ENCODE results near the gene KLHL29. TPM values are rescaled to one million over a fixed set of nuclear protein-coding genes. Genes with fewer than 3 reads are reported as not detected.

Gene KLHL29
- total and polyA plus RNA-seq, 2 experiments from 2014 or later = 1.9 to 6.4 TPM

DNA sequence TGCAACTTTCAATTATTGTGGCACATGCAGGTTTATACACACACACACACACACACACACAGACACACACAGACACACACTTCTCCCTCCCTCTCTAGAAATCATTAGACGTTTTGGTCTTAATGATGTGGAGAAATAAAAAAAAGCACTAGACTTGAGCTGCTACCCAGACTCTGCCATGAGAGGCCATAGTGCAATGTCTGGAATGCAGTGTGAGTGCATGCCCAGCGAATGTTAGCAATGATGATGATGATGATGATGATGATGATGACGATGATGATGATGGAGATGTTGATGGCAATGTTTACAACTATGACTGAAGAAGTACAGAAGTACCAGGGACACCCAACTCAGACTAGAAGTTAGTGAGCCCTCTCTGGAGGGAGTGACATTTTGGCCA is 23.8 kb upstream of the KLHL29 start:
- Histone ChIP-seq H3K36me3 (ENCODE audit: low read depth) (no peaks in the 10 kb centered on the region), H3K4me1 (ENCODE audit: insufficient read depth) (no peaks in the 10 kb centered on the region), H3K79me2 (ENCODE audit: insufficient read depth) (no peaks in the 10 kb centered on the region), H3K4me3 (no peak overlapping the region), H3K9me3 (ENCODE audit: low read depth) (no peaks in the 10 kb centered on the region), H3K9ac (no peak overlapping the region), H3K4me2 (ENCODE audit: unreplicated experiment) (no peak overlapping the region), H3K9me2 (ENCODE audit: insufficient read depth) (no peaks in the 10 kb centered on the region), H2AFZ (no peak overlapping the region), H3F3A (ENCODE audit: insufficient read depth) (no peaks in the 10 kb centered on the region), H3K27ac (no peak overlapping the region), H4K20me1 (ENCODE audit: insufficient read depth) (no peaks in the 10 kb centered on the region), H3K27me3 (replicated peaks; ENCODE audit: insufficient read depth) (no peaks in the 10 kb centered on the region)
- TF ChIP-seq EZH2phosphoT487 (IDR thresholded peaks at IDR 0.05; ENCODE audit: insufficient read depth, low read depth) (no peak), EZH2 (IDR thresholded peaks at IDR 0.05; ENCODE audit: insufficient read depth, poor library complexity, severe bottlenecking) (no peak)
- in situ Hi-C loops (cut with MboI) = no loop called here
- DNase-seq = no peak
- 67 to 79% methylated on average over 3 of the region's 3 CpGs for WGBS, 2 experiments (ENCODE audit: low coverage in 1 of 2, low lambda C conversion rate in 2 of 2, missing lambda C conversion rate in 2 of 2)

GRCh38 chr2:23363268-23363667 is 21.7 kb upstream of the KLHL29 start:
- in situ Hi-C loops (cut with MboI) = no loop called here

GRCh38 chr2:23363831-23364230 is 21.1 kb upstream of the KLHL29 start:
- H4K20me1 ChIP-seq (ENCODE audit: insufficient read depth) = no peaks in the 10 kb centered on the region
- no peaks in the 10 kb centered on the region for H3K36me3 ChIP-seq (ENCODE audit: low read depth)
- no peaks in the 10 kb centered on the region for H3K79me2 ChIP-seq (ENCODE audit: insufficient read depth)
- H3K4me1 ChIP-seq (ENCODE audit: insufficient read depth) = peaks cover 12% of the 10 kb centered on the region
- 26 to 33% methylated on average over 1 of the region's 1 CpG for WGBS, 2 experiments (ENCODE audit: low coverage in 1 of 2, low lambda C conversion rate in 2 of 2, missing lambda C conversion rate in 2 of 2)
- 0 out of 2 replicates have a peak, but pooled peaks cover 8% of the 10 kb centered on the region for H3F3A ChIP-seq (ENCODE audit: insufficient read depth)
- H3K4me2 ChIP-seq (ENCODE audit: unreplicated experiment) = no peak overlapping the region
- H3K4me3 ChIP-seq = no peak overlapping the region
- H3K27ac ChIP-seq = no peak overlapping the region
- DNase-seq = peak; percentile 10
- H3K9me2 ChIP-seq (ENCODE audit: insufficient read depth) = no peaks in the 10 kb centered on the region
- in situ Hi-C loops (cut with MboI) = no loop called here
- no peaks in the 10 kb centered on the region for H3K9me3 ChIP-seq (ENCODE audit: low read depth)
- H2AFZ ChIP-seq = no peak overlapping the region
- no peaks in the 10 kb centered on the region for H3K27me3 ChIP-seq (replicated peaks; ENCODE audit: insufficient read depth)
- no peak overlapping the region for H3K9ac ChIP-seq
- TF ChIP-seq EZH2phosphoT487 (IDR thresholded peaks at IDR 0.05; ENCODE audit: insufficient read depth, low read depth) (no peak), EZH2 (IDR thresholded peaks at IDR 0.05; ENCODE audit: insufficient read depth, poor library complexity, severe bottlenecking) (no peak)

More at GRCh38 chr2:23363268-23363667, 21.7 kb upstream of the KLHL29 start:
- Histone ChIP-seq H3K9me3 (ENCODE audit: low read depth) (no peaks in the 10 kb centered on the region), H3K9ac (no peak overlapping the region), H3F3A (ENCODE audit: insufficient read depth) (0 out of 2 replicates have a peak, but pooled peaks cover 8% of the 10 kb centered on the region), H3K4me2 (ENCODE audit: unreplicated experiment) (no peak overlapping the region), H4K20me1 (ENCODE audit: insufficient read depth) (no peaks in the 10 kb centered on the region), H3K36me3 (ENCODE audit: low read depth) (no peaks in the 10 kb centered on the region), H3K27ac (no peak overlapping the region), H3K4me1 (ENCODE audit: insufficient read depth) (peaks cover 11% of the 10 kb centered on the region), H3K27me3 (replicated peaks; ENCODE audit: insufficient read depth) (no peaks in the 10 kb centered on the region), H3K4me3 (no peak overlapping the region), H2AFZ (no peak overlapping the region), H3K79me2 (ENCODE audit: insufficient read depth) (no peaks in the 10 kb centered on the region), H3K9me2 (ENCODE audit: insufficient read depth) (no peaks in the 10 kb centered on the region)
- TF ChIP-seq EZH2 (IDR thresholded peaks at IDR 0.05; ENCODE audit: insufficient read depth, poor library complexity, severe bottlenecking) = no peak
- no peak for TF ChIP-seq EZH2phosphoT487 (IDR thresholded peaks at IDR 0.05; ENCODE audit: insufficient read depth, low read depth)
- DNase-seq = no peak
- WGBS, 2 experiments (ENCODE audit: low coverage in 1 of 2, low lambda C conversion rate in 2 of 2, missing lambda C conversion rate in 2 of 2) = 19 to 36% methylated on average over 1 of the region's 1 CpG

DNA sequence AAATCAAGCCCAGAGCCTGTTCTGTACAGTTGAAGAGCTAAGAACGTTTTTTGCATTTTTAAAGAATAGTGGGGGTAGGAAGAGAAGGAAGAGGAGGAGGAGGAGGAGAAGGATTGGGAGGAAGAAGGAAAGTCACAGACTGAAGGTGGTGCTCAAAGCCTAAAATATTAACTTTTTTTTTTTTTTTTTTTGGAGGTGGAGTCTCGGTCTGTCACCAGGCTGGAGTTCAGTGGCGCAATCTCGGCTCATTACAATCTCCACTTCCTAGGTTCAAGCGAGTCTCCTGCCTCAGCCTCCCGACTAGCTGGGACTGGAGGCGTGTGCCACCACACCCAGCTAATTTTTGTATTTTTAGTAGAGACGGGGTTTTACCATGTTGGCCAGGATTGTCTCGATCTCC is 18.3 kb upstream of the KLHL29 start:
- Histone ChIP-seq H3K27me3 (replicated peaks; ENCODE audit: insufficient read depth) (no peaks in the 10 kb centered on the region), H3K4me2 (ENCODE audit: unreplicated experiment) (no peak overlapping the region), H3K9ac (no peak overlapping the region), H3F3A (ENCODE audit: insufficient read depth) (0 out of 2 replicates have a peak, but pooled peaks cover 8% of the 10 kb centered on the region), H3K4me3 (no peak overlapping the region), H3K9me2 (ENCODE audit: insufficient read depth) (no peaks in the 10 kb centered on the region), H3K36me3 (ENCODE audit: low read depth) (no peaks in the 10 kb centered on the region), H3K79me2 (ENCODE audit: insufficient read depth) (no peaks in the 10 kb centered on the region), H3K9me3 (ENCODE audit: low read depth) (no peaks in the 10 kb centered on the region), H3K4me1 (ENCODE audit: insufficient read depth) (peaks cover 12% of the 10 kb centered on the region), H3K27ac (no peak overlapping the region), H4K20me1 (ENCODE audit: insufficient read depth) (no peaks in the 10 kb centered on the region), H2AFZ (no peak overlapping the region)
- in situ Hi-C loops (cut with MboI) = no loop called here
- no peak for DNase-seq
- 36 to 47% methylated on average over 9 of the region's 9 CpGs for WGBS, 2 experiments (ENCODE audit: low coverage in 1 of 2, low lambda C conversion rate in 2 of 2, missing lambda C conversion rate in 2 of 2)
- no peak for TF ChIP-seq EZH2phosphoT487 (IDR thresholded peaks at IDR 0.05; ENCODE audit: insufficient read depth, low read depth)
- no peak for TF ChIP-seq EZH2 (IDR thresholded peaks at IDR 0.05; ENCODE audit: insufficient read depth, poor library complexity, severe bottlenecking)

DNA sequence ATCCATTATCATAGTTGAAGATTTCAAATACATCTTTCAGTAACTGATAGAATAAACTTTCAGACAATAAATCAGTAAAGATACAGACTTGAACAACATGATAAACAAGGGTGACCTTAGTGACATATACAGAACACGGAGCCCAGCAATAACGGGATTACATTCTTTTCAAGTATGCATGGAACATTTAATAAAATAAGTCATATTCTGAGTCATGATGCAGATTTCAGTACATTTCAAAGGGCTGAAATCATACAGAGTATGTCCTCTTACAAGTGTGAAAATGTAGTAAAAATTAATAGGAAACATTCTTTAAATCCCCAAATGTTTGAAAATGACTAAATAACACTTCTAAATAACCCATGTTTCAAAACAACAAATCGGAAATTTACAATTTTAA is 17.2 kb upstream of the KLHL29 start:
- Histone ChIP-seq H3K27me3 (replicated peaks; ENCODE audit: insufficient read depth) (no peaks in the 10 kb centered on the region), H3K9me2 (ENCODE audit: insufficient read depth) (no peaks in the 10 kb centered on the region), H3K36me3 (ENCODE audit: low read depth) (no peaks in the 10 kb centered on the region), H3K79me2 (ENCODE audit: insufficient read depth) (no peaks in the 10 kb centered on the region), H3K9ac (no peak overlapping the region), H3K4me2 (ENCODE audit: unreplicated experiment) (peak overlapping the region; percentile 19), H3K9me3 (ENCODE audit: low read depth) (no peaks in the 10 kb centered on the region), H3F3A (ENCODE audit: insufficient read depth) (0 out of 2 replicates have a peak, but pooled peaks cover 8% of the 10 kb centered on the region), H2AFZ (no peak overlapping the region), H3K4me3 (no peak overlapping the region), H3K4me1 (ENCODE audit: insufficient read depth) (peaks cover 12% of the 10 kb centered on the region), H3K27ac (no peak overlapping the region), H4K20me1 (ENCODE audit: insufficient read depth) (no peaks in the 10 kb centered on the region)
- in situ Hi-C loops (cut with MboI) = no loop called here
- TF ChIP-seq EZH2 (IDR thresholded peaks at IDR 0.05; ENCODE audit: insufficient read depth, poor library complexity, severe bottlenecking) (no peak), EZH2phosphoT487 (IDR thresholded peaks at IDR 0.05; ENCODE audit: insufficient read depth, low read depth) (no peak)
- 16 to 17% methylated on average over 3 of the region's 3 CpGs for WGBS, 2 experiments (ENCODE audit: low coverage in 1 of 2, low lambda C conversion rate in 2 of 2, missing lambda C conversion rate in 2 of 2)
- peak; percentile 68 for DNase-seq

All from GM23248 (cell line).